DND-41 (cell line): Measurements from ENCODE around the gene MYO1C.

ENCODE experiments used
- EZH2 ChIP-seq: IDR thresholded peaks from 3 replicates; pipeline ENCODE4 v1.6.1; 2012; ENCODE audit warnings: borderline replicate concordance, low read depth, mild to moderate bottlenecking, moderate library complexity, low read length, inconsistent platforms; ENCODE audit not compliant: severe bottlenecking
- TF ChIP-seq, protein P1 (sequence below): IDR thresholded peaks from 2 replicates; pipeline ENCODE4 v1.5.1; 2012; ENCODE audit warnings: borderline replicate concordance, low read length, moderate library complexity, mild to moderate bottlenecking; ENCODE audit not compliant: poor library complexity, severe bottlenecking; ENCODE audit errors: extremely low read depth

DNA sequence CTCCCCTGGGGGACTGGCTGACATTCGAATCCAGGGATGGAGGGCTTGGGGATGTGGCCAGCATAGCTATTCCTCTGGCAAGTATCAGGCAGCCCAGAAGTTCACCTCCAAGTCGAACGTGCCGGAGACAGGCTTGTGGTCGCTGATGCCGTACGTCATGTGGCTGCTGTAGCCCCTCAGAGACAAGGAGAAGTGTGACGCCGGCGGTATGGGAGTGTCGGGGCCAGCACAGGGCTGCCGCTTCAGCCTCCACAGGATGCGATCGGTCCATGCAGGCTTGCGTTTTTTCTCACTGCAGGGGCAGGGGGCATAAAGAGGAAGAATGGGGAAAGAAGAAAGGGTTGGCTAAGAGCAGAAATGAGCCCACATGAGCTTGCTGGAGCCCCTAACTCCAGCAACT is 5.3 kb upstream of the MYO1C start:
- TF ChIP-seq, protein P1, sequence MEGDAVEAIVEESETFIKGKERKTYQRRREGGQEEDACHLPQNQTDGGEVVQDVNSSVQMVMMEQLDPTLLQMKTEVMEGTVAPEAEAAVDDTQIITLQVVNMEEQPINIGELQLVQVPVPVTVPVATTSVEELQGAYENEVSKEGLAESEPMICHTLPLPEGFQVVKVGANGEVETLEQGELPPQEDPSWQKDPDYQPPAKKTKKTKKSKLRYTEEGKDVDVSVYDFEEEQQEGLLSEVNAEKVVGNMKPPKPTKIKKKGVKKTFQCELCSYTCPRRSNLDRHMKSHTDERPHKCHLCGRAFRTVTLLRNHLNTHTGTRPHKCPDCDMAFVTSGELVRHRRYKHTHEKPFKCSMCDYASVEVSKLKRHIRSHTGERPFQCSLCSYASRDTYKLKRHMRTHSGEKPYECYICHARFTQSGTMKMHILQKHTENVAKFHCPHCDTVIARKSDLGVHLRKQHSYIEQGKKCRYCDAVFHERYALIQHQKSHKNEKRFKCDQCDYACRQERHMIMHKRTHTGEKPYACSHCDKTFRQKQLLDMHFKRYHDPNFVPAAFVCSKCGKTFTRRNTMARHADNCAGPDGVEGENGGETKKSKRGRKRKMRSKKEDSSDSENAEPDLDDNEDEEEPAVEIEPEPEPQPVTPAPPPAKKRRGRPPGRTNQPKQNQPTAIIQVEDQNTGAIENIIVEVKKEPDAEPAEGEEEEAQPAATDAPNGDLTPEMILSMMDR: no peak
- TF ChIP-seq EZH2: no peak
